AG09319 (cell line): Measurements from ENCODE around the gene MCF2L2.
A peak's percentile ranks its signal among the peaks of the same experiment; 100 is the strongest.

ENCODE experiments used
- DNase-seq: peaks from one replicate; pipeline ENCODE4 v3.0.0-alpha.2; 2010; ENCODE audit warnings: low read depth; ENCODE audit errors: extremely low read depth
- CTCF ChIP-seq: IDR thresholded peaks from 2 replicates; pipeline ENCODE4 v1.5.1; 2011; ENCODE audit warnings: low read depth, mild to moderate bottlenecking, inconsistent platforms, low read length, moderate library complexity

MCF2L2 gene

GRCh38 chr3:183153210-183153950 is 275.0 kb downstream of the MCF2L2 start:
- TF ChIP-seq CTCF, result no peak
- no peak for DNase-seq

- no peak for TF ChIP-seq CTCF
- DNase-seq, result no peak
Measured at GRCh38 chr3:183151821-183152351, 276.5 kb downstream of the MCF2L2 start.

- no peak for TF ChIP-seq CTCF
- DNase-seq, result no peak
Measured at GRCh38 chr3:183151086-183151485, 277.3 kb downstream of the MCF2L2 start.

GRCh38 chr3:183149915-183150750 is 278.3 kb downstream of the MCF2L2 start:
- no peak for TF ChIP-seq CTCF
- DNase-seq, result no peak

GRCh38 chr3:183148056-183148455 is 280.4 kb downstream of the MCF2L2 start:
- DNase-seq, result peak; percentile 30
- TF ChIP-seq CTCF, result no peak

- no peak for DNase-seq
Measured at GRCh38 chr3:183144363-183144762, 284.1 kb downstream of the MCF2L2 start.

More at GRCh38 chr3:183144363-183144762, 284.1 kb downstream of the MCF2L2 start:
- no peak for TF ChIP-seq CTCF
